ENCODE measurements around the gene AREL1. TPM values are rescaled to one million over a fixed set of nuclear protein-coding genes. Genes with fewer than 3 reads are reported as not detected.

AREL1 gene
- total and polyA plus RNA-seq, 2 donors (not counting 3 experiments of a cell fraction or from before 2014, with no cell fraction given): 46.4 to 67.2 TPM

DNA sequence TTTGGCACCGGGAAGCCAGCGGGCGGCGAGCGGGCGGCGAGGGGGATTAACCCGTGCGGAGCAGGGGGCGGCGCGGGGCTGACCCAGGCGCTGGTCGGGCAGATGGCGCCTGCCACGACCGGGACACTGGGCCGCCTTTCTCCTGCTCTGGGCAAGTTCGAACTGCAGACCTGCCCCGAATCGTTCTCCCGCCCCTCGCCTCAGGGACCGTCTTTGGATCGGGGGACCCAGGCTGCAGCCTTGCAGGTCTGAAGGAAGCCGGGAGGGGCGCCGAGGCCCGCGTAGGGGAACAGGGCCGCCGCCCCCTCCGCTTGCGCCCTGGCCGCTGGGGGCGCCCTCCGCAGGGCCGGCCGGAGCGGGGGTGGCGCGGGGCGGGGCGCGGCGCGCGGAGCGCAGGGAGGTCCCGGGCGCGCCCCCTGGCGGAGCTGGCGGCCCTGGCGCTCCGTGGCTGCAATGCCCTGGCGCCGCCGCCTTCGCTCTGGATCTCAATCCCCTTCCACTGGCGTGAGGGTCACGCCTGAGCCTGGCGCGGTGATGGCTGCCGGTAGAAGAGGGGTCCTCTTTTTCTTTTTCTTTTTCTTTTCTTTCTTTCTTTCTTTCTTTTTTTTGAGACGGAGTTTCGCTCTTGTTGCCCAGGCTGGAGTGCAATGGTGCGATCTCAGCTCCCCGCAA lies 100.4 kb downstream of the AREL1 start:
- Histone ChIP-seq H3K27me3 (ENCODE audit: control insufficient read depth in 2 of 2, insufficient read depth in 2 of 2, low read length in 2 of 2) (no peaks in the 10 kb centered on the region), H2AFZ (ENCODE audit: low read depth, low read length) (peak overlapping the region; percentile 28), H3K27ac (ENCODE audit: insufficient read depth, low read depth, low read length) (peak overlapping the region; percentile 52), H3K4me3 (replicated peaks in 1 of 3; ENCODE audit: insufficient read depth in 1 of 3, low read depth in 1 of 3, low read length in 3 of 3) (peak overlapping the region; percentile 81 to 88 (median 88)), H4K20me1 (replicated peaks; ENCODE audit: control insufficient read depth, extremely low read depth, insufficient read depth, low read length) (no peaks in the 10 kb centered on the region), H3K9me1 (replicated peaks; ENCODE audit: control insufficient read depth, extremely low read depth, insufficient read depth, low read length) (no peaks in the 10 kb centered on the region), H3K9me3 (replicated peaks; ENCODE audit: control insufficient read depth, insufficient read depth, low read length) (no peaks in the 10 kb centered on the region), H3K9ac (replicated peaks; ENCODE audit: extremely low read depth, insufficient read depth, low read length) (peak overlapping the region; percentile 79), H3K79me2 (ENCODE audit: control insufficient read depth, insufficient read depth, low read length) (peaks cover 73% of the 10 kb centered on the region), H3K36me3 (ENCODE audit: control insufficient read depth in 2 of 2, extremely low read depth in 1 of 2, insufficient read depth in 2 of 2, low read length in 2 of 2) (no peaks in the 10 kb centered on the region), H3K4me1 (ENCODE audit: control insufficient read depth, extremely low read depth, insufficient read depth, low read length) (peaks cover 65% of the 10 kb centered on the region), H3K4me2 (ENCODE audit: insufficient read depth, low read length) (peak overlapping the region; percentile 33)
- CTCF ChIA-PET: interaction anchor here (0.6 to 6.2 kb wide), 35 partner anchors 9 to 293 kb away, joined by 3 to 202 read pairs (median 4); partner anchors contain the start of genes AREL1, FCF1 and YLPM1
- dilution Hi-C loops (cut with MboI; ENCODE audit: extremely low pct_ligation_motif_present, low sequenced_read_pairs): no loop called here
- TF ChIP-seq POLR2A (IDR thresholded peaks at IDR 0.05; ENCODE audit: low read depth, low read length): peak; percentile 48
- TF ChIP-seq CTCF (IDR thresholded peaks at IDR 0.05; ENCODE audit: extremely low read depth in 1 of 2, insufficient read depth in 1 of 2, low read depth in 1 of 2, low read length in 2 of 2): peak in 1 of 2 donors; percentile 74
- no peak for TF ChIP-seq JUN (IDR thresholded peaks at IDR 0.05; ENCODE audit: borderline replicate concordance, insufficient read depth, insufficient read length, low read depth)
- POLR2A ChIA-PET: interaction anchor here (0.6 to 1.2 kb wide), 3 partner anchors 8 to 65 kb away, joined by 3 to 7 read pairs (median 5); no protein-coding TSS in a partner anchor
- no TSS peak for BruUV-seq (replicated peaks)
- peak; percentile 73 for FAIRE-seq
- intact Hi-C loops (cut with micrococcal nuclease): loop anchor here (1.0 kb wide), 2 partner anchors 26 to 151 kb away; partner anchors contain the start of gene YLPM1
- peak; percentile 77 for DNase-seq (ENCODE audit: low read depth, low spot score)
